Left cardiac atrium (tissue), 4 donors: ENCODE results near the gene PARD3B. TPM values are rescaled to one million over a fixed set of nuclear protein-coding genes. Genes with fewer than 3 reads are reported as not detected.
"Not testable (repeated sequence)": the region's sequence is repeated elsewhere in the genome, so short reads cannot be mapped to it uniquely, and the experiment has no call there.

ENCODE experiments used
- ATAC-seq, 2 donors: fragments of 200-7000 bp; cut with Tn5 transposase; one replicate each; pipeline ENCODE4 v1.9.1; 2020; ENCODE audit warnings: mild to moderate bottlenecking in 2 of 2, moderate library complexity in 2 of 2
- DNase-seq: peaks from one replicate; pipeline ENCODE4 v3.0.0-alpha.2; 2020
- intact Hi-C, 2 donors: fragments of 100-400 bp; cut with DNase I; formaldehyde crosslinking; loops; one replicate each; pipeline versions ENCODE4 v1.14.1 to v1.15.1; 2022 to 2023
- total RNA-seq, 2 donors: library from RNA; stranded (reverse); fragmentation: NEBNext Ultra II Directional; extraction: Animal tissue kit (Norgen Biotek cat#: 25700); gene quantifications; one replicate each; pipeline ENCODE4 v1.2.1, GENCODE V29; 2021
- donor health status: DM: no; HTN: yes; CAD: no.
- donor health status: DM: no; HTN: yes; CAD: no; lungs with severe emphysema.
- donor health status: DM: yes; HTN: yes; CAD: no.
- donor health status: Dilated cardiomyopathy.

Gene PARD3B
- total RNA-seq, 2 donors from 2014 or later: 12.5 to 12.6 TPM

DNA sequence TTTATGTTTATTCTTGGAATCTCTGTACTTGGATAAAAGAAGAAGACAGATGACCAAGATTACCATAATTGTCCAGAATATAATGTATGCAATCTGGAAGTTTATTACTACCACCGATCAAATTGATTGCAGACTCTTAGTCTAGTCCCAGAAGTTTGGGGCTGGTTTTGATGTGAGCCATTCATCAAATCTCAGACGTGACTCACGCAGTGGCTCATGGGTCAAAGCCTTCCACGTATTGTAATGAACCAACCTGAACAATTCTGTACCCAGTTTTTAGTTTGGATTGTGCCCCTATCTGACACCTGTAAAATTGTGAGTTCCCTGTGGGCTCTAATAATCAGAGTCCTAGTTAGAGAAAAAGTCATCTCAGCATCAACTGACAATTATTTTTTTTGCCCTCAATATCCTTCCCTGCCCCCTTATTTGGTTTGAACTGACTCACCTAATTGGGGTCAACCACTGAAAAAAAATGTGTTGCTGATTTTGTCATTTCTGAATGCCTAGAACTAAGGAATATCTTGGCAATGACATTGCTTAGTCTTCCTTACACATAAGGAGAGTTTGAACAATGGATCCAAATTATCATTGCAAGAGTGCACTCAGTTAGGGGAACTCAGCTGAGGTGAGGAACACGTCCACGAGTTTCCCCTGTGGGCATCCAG is 917.5 kb downstream of the PARD3B start:
- DNase-seq (no peak), ATAC-seq (no peak)
- intact Hi-C loops: no loop called here

DNA sequence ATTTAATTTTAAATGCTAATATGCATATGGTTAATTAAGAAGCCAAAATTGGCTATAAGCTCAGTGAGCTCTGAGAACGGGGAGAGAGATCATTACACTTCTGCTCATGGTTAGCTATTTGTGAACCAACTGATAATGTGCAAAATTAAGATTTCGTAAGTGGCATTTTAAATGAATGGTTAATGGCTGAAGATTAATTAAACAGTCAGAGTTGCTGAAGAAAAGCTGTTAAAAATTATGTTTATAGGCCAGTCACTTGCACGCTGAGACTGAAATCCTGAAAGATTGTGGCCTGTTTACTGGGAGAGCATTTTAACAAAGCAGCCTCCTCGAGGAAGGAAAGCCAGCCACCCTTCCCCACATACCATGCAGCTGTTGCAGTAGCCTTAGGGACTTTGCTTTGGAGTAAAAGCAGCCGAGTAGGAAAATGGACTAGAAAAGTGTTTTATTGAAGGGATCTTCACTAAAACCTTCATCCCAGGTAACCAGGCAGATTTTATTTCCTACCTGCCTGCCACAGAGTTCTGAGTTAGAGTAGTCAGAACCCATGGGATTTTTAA is 918.3 kb downstream of the PARD3B start:
- intact Hi-C loops: no loop called here
- ATAC-seq: no peak

DNA sequence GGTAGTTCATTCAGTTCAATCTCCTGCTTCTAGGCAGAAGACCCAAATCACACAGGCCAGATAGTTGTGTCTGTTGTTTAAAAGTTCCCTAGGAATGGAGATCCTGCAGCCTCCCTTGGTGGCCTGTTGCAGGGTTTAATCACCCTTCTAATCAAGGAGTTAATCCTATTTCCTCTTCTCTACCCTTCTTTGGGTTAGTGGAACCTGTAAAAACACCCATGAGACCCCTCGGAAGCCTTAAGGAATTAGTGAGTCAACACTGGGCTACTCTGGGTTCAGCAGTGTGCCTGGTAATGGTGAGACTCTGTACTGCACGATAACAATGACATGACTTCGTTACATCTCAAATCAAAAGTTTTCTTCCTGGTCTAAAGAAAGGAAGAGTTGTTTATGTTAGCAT is 919.4 kb downstream of the PARD3B start:
- intact Hi-C loops: no loop called here
- DNase-seq (no peak), ATAC-seq (no peak)

More for the DNA sequence above, 918.3 kb downstream of the PARD3B start:
- DNase-seq: no peak

DNA sequence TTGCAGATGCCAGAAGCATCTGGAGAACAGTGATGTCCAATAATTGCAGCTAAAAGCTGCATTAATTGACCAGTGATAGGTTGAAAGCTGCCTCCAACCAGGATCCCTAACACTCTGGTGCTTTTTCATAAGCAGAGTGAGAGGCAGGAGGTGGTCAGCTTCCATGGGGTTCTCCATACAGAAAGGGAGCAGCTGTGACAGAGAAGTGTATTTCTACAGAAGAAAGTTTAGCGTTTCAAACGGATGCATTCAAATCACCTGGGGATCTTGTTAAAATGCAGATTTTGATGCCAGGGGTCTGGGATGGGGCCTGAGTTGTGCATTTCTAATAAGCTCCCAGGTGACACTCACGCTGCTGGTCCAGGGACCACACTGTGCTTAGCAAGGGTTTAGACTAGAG is 920.5 kb downstream of the PARD3B start:
- intact Hi-C loops: no loop called here

DNA sequence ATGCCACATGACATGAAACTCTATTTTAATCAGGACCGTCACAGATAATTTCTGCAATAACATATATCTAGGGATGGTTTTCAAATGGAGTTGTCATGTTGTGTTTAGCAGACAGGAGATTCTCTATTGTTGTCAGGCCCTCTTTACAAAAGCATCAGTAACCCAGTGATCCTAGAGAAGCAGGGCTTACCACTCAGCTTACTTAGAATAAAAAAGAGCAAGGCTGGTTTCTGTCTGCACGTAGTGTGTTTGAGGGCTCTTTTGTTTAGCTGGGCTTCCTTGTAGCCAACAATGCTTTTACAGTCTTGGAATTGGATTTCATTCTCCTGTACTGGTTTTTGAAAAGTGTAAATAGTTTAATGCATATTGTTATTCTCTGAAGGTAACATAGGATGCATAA is 926.5 kb downstream of the PARD3B start:
- DNase-seq (no peak), ATAC-seq (no peak)
- intact Hi-C loops: no loop called here

More for the DNA sequence above, 920.5 kb downstream of the PARD3B start:
- DNase-seq (no peak), ATAC-seq (no peak)

DNA sequence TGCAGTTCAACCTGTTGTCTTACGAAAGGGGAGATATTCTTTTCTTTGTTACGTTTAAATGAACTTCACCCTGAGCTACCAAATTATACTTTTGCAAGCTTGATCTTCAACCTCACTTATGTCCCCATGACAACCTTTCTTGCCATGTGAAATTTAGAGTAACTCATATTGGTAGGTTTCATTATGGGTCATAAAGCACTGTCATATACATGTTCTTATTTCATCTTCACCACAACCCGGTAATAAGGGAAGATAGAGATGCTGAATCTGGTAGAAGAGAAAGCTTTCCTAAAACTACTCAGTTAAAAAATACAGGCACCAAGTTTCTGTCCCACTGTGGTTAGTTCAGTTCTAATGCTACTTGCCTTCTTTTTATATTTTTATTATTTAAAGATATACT is 928.5 kb downstream of the PARD3B start:
- intact Hi-C loops: no loop called here
- ATAC-seq: no peak
- no peak for DNase-seq

DNA sequence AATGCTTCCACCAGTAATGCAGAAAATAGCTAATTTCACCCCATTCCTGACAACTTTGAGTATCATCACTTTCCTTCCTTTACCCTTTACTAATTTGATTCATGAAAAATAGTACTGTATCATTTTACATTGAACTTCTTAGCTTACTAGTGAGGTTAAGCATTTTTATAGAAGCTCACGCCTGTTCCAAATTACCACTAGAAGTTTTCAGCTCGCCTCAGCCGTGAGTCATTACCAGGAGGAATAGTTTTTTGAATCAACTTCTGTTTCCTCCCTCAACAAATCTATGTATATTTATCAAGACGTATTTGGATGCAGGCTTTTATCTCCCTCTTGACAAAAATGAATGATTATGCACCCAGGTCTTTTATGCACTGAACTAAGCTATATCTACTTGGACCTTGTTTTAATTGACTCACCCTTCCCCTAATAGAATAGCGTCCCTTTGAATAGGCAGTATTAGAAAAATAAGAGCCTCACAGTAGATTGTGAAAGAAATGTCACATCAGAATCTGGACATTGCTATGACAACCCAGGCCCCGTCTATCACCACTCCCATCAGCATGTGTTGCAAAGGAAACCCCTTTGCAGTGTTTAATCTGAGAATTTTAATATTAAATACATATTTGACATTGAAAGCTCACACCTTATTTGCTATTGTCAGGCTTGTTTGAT is 929.6 kb downstream of the PARD3B start:
- intact Hi-C loops: no loop called here
- ATAC-seq: peak in 1 of 2 donors; percentile 59
- DNase-seq: no peak

DNA sequence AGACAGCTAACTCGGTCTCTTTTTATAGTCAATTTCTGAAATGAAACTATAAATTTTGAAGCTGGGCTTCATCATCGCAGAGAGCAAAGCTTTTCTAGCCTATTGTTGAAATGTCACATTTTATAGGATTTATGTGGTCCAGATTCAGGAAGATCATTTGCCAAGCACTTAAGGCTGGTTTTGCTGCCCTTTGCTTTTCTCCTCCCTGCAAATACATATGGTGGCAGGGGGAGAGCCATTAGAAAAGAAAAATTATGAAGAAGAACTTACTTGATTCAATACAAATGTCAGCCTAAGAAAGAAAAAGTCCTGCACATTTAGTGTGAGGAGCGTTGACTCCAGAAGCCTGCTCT is 930.1 kb downstream of the PARD3B start:
- intact Hi-C loops: no loop called here
- ATAC-seq: no peak
- no peak for DNase-seq

DNA sequence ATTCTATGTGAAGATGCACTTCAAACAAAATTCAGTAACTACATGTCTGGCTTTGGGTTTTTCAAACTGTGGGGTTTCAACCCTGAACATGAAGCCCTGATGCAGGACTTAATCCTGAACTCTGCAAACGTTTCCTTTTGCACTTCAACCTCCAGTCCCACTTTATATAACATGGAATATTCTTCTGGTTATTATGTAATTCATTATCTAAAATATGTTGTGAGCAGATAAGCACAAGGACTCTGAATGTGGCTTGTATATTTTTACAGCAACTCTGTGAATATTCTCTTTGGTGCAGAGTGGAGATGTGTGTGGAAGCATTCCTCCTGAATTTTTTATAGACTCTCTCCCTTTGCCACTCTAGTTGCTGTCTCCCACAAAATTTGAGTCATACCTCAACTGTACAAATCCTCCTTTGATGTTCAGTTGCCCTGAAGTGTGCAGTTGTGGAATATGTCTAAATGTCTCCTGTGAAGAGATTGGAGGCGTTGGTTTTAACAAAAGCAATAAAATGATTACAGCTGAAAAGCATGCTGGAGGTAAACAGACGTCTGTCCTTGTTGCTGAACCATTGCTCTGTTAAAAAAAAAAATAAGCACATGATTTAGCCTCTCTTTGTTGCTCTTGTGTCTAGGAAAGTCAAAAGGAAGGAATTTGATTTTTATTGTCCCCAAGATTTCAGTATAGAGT is 931.9 kb downstream of the PARD3B start:
- intact Hi-C loops: no loop called here
- no peak for DNase-seq
- ATAC-seq: peak in 1 of 2 donors; percentile 61

DNA sequence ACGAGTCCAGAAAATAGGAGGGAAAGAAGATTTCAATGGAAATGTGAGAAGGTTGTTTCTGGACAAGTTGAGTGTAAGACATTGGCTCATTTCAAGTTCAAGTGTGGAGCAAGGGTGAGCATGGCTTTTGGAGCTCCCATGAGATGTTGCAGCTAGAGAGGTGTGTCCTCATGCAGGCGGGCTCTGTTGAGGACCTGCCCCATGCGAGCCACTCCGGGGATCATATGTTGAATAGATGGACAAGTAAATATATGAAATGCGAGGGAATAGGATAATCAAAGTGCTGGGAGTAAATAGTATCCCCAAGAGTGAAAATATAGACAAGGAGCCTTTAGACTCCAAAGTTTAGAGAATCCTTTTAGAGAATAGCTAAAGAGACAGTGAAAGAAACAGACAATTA is 936.6 kb downstream of the PARD3B start:
- ATAC-seq: no peak
- DNase-seq: no peak
- intact Hi-C loops: no loop called here

DNA sequence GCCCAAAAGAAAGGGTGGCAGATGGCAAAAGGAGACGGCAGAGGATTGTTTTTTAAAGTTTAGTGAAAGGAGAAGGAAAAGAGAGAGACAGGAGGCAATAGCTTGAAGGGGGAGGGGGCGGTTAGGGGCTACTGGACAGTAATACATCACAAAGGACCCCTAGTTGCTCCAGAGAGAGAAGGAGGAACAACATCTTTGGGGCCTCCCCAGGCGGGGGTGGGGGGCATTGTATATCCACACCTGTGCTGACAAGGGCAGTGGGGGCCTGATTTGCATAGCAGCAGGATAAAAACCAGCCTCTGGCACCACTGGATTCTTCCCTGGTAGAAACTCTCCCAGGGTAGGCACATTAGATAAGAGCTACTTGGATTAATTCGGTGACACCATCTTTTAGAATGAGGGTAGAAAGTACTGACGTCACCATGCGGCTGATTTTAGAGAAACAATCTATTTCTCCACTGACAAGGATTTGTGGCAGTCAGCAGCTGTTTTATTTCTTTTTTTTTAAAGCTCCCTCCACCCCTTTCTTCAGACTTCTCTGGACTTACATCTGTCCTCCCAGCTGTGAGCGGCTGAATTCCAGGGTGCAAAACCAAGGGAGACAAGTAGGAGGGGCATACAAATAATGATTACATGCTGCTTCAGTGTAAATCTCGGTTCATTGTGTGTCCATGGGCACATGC is 937.3 kb downstream of the PARD3B start:
- ATAC-seq (peak; percentile 27 to 74), DNase-seq (peak; percentile 20)
- intact Hi-C loops: no loop called here

DNA sequence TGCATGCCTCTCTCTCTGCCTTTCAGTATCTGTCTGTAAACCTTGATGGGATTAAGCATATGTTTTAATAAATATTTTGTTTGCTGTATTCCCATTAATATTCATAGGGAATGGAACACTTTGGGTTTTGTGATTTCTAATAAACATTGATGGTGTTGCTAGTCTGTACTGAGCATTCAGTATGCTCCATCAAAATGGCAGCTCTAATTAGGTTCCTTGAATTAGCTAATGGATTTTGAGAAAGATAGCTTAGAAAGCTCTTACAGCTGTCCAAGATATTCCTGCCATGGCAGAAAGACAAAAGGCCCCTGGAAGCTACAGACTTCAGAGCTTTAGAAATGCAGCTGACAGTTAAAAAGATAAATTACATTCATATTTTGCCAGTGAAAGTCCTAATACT is 937.8 kb downstream of the PARD3B start:
- ATAC-seq (no peak), DNase-seq (no peak)
- intact Hi-C loops: no loop called here

DNA sequence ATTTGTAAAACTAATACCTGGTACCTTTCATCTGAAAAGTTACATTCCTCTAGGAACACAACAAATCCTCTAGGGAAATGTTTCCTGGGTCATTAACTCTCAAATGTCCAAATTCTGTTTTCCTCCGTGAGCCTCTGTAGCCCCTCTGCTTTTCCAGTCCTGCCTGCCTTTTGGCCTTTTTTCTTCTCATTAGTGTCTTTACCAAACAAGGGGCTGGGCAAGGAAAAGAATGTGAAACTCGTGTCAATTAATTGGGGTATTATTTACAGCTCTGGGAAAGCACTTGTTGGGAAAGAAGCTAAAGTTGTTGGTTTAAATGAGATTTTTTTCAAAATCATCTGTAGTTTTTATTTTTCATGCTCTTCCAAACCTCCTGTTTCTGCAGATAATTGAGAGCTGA is 938.9 kb downstream of the PARD3B start:
- DNase-seq (no peak), ATAC-seq (no peak)
- intact Hi-C loops: no loop called here

DNA sequence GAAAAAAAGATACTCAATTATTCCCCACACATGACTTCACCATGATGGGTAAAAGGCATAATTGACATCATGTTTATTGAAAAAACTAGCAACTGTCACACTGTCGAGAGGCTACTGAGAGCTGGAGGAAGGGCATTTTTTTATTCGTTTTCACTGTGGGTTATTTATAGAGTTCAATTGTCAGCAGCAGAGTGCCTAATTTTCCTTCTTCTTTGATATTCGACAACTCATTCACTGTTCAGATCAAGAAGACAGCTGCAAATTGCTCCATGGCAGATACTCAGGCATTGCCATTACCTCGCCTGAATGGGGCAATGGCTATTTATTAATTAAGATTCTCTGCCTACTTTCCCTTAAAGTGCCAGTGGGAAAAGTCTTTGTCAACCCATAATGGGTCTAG is 939.5 kb downstream of the PARD3B start:
- no peak for ATAC-seq
- DNase-seq: no peak
- intact Hi-C loops: no loop called here

DNA sequence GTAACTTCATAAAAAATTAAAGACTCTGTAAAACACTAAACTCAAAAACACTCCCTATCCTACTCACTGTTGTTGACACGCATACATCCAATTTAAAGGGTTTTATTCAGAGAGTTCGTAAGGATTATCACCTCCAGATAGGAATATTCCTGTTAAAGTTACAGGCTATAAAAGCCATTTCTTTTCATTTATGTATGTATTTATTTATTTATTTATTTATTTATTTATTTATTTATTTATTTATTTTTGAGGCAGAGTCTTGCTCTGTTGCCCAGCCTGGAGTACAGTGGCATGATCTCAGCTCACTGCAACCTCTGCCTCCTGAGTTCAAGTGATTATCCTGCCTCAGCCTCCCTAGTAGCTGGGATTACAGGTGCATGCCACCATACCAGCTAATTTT is 948.3 kb downstream of the PARD3B start:
- DNase-seq, intact Hi-C loops, ATAC-seq: not testable (repeated sequence)

DNA sequence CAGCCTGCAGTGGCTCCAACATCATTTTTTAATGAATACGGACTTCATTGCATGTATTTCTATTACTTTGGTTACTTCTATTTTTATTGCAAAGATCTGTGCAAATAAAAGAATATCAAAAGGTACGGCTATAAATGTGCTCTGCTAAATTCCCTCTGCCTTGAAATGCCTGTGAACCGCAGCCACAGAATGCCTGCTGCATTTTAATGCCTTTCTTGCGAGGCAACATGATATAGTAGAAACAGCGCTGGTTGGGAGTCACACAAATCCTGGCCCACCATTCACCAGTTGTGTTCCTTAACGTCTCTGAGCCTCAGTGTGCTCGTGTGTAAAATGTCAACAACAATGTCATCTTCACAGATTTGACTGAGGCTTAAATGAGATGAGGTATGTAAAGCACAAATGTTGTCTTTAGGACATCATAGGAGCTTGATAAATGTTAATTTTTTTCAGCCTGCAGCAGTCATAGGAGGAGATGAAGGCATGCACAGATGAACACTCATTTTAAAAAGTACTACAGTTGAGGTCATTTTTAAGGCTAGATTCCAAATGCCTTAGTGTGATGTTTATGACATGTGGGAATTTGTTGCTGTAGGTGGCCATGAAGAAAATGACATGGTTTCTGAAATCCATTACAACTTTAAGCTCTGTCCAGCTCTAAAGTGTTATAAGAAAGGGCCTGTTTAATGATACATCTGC is 949.4 kb downstream of the PARD3B start:
- DNase-seq (no peak), ATAC-seq (no peak)
- intact Hi-C loops: no loop called here

DNA sequence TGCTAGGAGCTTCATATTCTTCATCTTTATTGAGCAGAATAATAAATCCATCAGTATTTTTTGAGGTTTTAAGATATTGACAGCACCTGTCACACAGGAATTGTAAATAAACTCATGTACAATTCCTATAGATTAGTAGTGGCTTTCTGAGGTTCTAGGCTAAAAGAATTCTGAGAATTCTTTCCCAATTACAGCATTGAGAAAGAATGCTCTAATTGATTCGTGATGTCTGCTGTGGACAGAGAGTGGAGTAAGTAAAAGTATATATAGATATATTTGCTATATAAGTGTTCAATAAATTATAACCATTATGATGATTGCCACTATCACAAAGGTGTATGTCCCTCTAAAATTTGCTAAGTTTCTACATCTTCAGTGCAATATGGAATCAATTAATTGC is 950.5 kb downstream of the PARD3B start:
- ATAC-seq (no peak), DNase-seq (no peak)
- intact Hi-C loops: no loop called here

DNA sequence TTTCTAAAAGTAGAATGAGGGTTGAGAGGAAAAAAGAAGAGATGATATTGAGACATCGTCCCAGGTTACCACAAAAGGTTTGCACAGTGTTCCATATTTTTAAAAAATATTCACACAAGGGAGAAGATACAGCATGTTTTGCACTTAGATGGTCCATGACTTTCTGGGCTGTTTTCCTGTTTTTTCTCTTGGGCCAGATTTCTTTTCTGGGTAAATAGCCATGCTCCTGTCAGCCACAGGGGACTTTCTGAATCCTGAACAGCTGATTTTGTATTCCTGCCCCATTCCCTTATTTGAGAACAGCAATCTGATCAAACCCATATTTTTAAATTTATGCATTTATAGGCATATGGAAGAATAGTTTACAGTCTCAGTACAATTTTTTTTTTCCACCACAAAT is 951.1 kb downstream of the PARD3B start:
- intact Hi-C loops: no loop called here
- ATAC-seq (no peak), DNase-seq (no peak)

DNA sequence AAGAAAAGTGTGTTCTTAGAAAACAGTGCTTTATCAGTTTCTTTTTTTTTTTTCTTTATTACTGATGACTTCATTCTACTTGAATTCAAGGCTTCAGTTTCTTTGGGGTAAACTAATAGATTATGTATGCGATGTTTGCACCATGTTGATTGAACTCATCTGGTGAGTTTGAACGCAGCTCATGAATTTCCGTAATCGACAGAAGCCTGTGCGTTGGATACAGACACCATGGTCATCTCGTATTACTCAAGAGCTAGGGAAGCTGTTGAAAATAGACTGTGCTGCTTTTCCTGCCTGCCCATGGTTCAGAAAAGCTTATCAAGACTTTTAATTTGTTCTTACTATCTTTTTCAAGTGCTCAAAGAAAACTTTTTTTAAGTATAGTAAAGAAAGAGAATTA is 951.5 kb downstream of the PARD3B start:
- intact Hi-C loops: no loop called here
- peak; percentile 57 to 76 for ATAC-seq
- DNase-seq: no peak
